OCI-LY7 (cell line): ENCODE measurements around the gene ACTN1. TPM values are rescaled to one million over a fixed set of nuclear protein-coding genes. Genes with fewer than 3 reads are reported as not detected.

ENCODE experiments used
- BruUV-seq: library from RNA; stranded (reverse); fragments of 400-500 nt; replicated peaks from 2 replicates; lab custom pipeline; 2021; lab: Mats Ljungman, UMichigan
- CTCF ChIA-PET: fragments of 300-600 bp; sonication (Branson Sonifier 250); formaldehyde crosslinking; loops from one replicate; lab custom pipeline; 2022; ENCODE audit warnings: antibody characterized with exemption; ENCODE audit not compliant: unreplicated experiment; lab: Charles Lee
- POLR2A ChIA-PET: fragments of 300-600 bp; sonication (Branson Sonifier 250); formaldehyde crosslinking; loops from one replicate; lab custom pipeline; 2022; ENCODE audit warnings: antibody characterized with exemption; lab: Charles Lee
- DNase-seq: peaks from one replicate; pipeline ENCODE4 v3.0.0-alpha.2; 2015; ENCODE audit warnings: low spot score
- H2AFZ ChIP-seq: fragments of 200-600 bp; sonication (generic), shearing (Covaris generic); 2 replicates; pipeline ENCODE4 v1.6.1; 2014; ENCODE audit warnings: mild to moderate bottlenecking, antibody characterized with exemption, low read length, moderate library complexity
- H3K27ac ChIP-seq: fragments of 200-600 bp; sonication (generic); 2 replicates; pipeline ENCODE4 v1.5.1; 2014; ENCODE audit warnings: mixed run types, low read depth, mild to moderate bottlenecking, moderate library complexity, low read length, inconsistent platforms; ENCODE audit not compliant: poor library complexity, severe bottlenecking
- H3K36me3 ChIP-seq: fragments of 200-600 bp; sonication (generic); 2 replicates; pipeline ENCODE4 v1.6.1; 2014; ENCODE audit warnings: mild to moderate bottlenecking, antibody characterized with exemption, low read length, moderate library complexity, mixed read lengths; ENCODE audit not compliant: insufficient read depth
- H3K4me1 ChIP-seq: fragments of 200-600 bp; sonication (generic); 2 replicates; pipeline ENCODE4 v1.5.1; 2014; ENCODE audit warnings: mild to moderate bottlenecking, low read length; ENCODE audit not compliant: insufficient read depth, poor library complexity, severe bottlenecking
- H3K4me2 ChIP-seq: fragments of 200-600 bp; sonication (generic); 2 replicates; pipeline ENCODE4 v1.6.1; 2014; ENCODE audit warnings: mild to moderate bottlenecking, low read length
- H3K4me3 ChIP-seq: fragments of 200-600 bp; sonication (generic); 2 replicates; pipeline ENCODE4 v1.5.1; 2014; ENCODE audit warnings: mild to moderate bottlenecking, low read depth, low read length; ENCODE audit not compliant: poor library complexity, severe bottlenecking
- H3K79me2 ChIP-seq: fragments of 200-600 bp; sonication (generic); 2 replicates; pipeline ENCODE4 v1.6.1; 2016; ENCODE audit warnings: low read depth, mild to moderate bottlenecking, low read length, moderate library complexity, mixed read lengths; ENCODE audit not compliant: insufficient read depth
- H3K9me2 ChIP-seq: fragments of 200-600 bp; sonication (generic); 2 replicates; pipeline ENCODE4 v1.6.1; 2016; ENCODE audit warnings: mild to moderate bottlenecking, low read length, mixed read lengths; ENCODE audit not compliant: insufficient read depth
- H3K9me3 ChIP-seq: fragments of 200-600 bp; sonication (generic); 2 replicates; pipeline ENCODE4 v1.6.1; 2014; ENCODE audit warnings: mild to moderate bottlenecking, mixed run types, low read length, mixed read lengths
- H4K20me1 ChIP-seq: fragments of 200-600 bp; sonication (generic); 2 replicates; pipeline ENCODE4 v1.6.1; 2014; ENCODE audit warnings: mild to moderate bottlenecking, antibody characterized with exemption, low read length, moderate library complexity, mixed read lengths; ENCODE audit not compliant: insufficient read depth
- CTCF ChIP-seq: fragments of 200-600 bp; sonication (generic); conservative IDR thresholded peaks from 2 replicates; pipeline ENCODE4 v1.5.1; 2014; ENCODE audit warnings: mild to moderate bottlenecking, antibody characterized with exemption, low read length, moderate library complexity, mixed read lengths
- EZH2phosphoT487 ChIP-seq: fragments of 200-600 bp; sonication (generic); IDR thresholded peaks from 2 replicates; pipeline ENCODE4 v1.6.1; 2018; ENCODE audit warnings: low read depth, borderline replicate concordance, mild to moderate bottlenecking, mixed run types, antibody characterized with exemption, low read length, moderate library complexity, mixed read lengths
- intact Hi-C: fragments of 100-400 bp; cut with micrococcal nuclease; formaldehyde crosslinking; loops from one replicate; pipeline ENCODE4 v1.10.0; 2022; ENCODE audit not compliant: unreplicated experiment
- total RNA-seq, 2 experiments: library from RNA; depleted of rRNA in 1 of 2; stranded (reverse); fragments of >200 nt in 1 of 2; shearing (Covaris generic) in 1 of 2; gene quantifications; 2 replicates each; pipeline ENCODE4 v1.2.3, GENCODE V29; 2014 to 2022

ACTN1 gene
- total RNA-seq, 2 experiments from 2014 or later: 0.51 to 1.8 TPM

GRCh38 chr14:68877993-68878575 lies 101.0 kb downstream of the ACTN1 start:
- peaks cover 6% of the 10 kb centered on the region; the same call in 1 of the 2 replicates for H3K79me2 ChIP-seq
- no peak for TF ChIP-seq EZH2phosphoT487
- TF ChIP-seq CTCF: no peak
- ChIA-PET POLR2A (no interaction called here), CTCF (no interaction called here)
- H3K4me2 ChIP-seq: no peak overlapping the region
- no peak for DNase-seq
- no peaks in the 10 kb centered on the region for H3K36me3 ChIP-seq
- no peak overlapping the region for H3K4me3 ChIP-seq
- peaks cover 3% of the 10 kb centered on the region for H3K4me1 ChIP-seq
- H3K9me2 ChIP-seq: no peaks in the 10 kb centered on the region
- H3K27ac ChIP-seq: no peak overlapping the region
- H4K20me1 ChIP-seq: no peaks in the 10 kb centered on the region
- no peak overlapping the region for H2AFZ ChIP-seq
- no TSS peak for BruUV-seq
- no peaks in the 10 kb centered on the region for H3K9me3 ChIP-seq
- intact Hi-C loops: no loop called here

- DNase-seq: no peak
- Histone ChIP-seq H3K4me2 (no peak overlapping the region), H3K27ac (no peak overlapping the region), H3K9me3 (no peaks in the 10 kb centered on the region), H3K9me2 (no peaks in the 10 kb centered on the region), H3K4me1 (peaks cover 3% of the 10 kb centered on the region), H2AFZ (no peak overlapping the region), H3K4me3 (no peak overlapping the region), H3K36me3 (no peaks in the 10 kb centered on the region), H4K20me1 (no peaks in the 10 kb centered on the region), H3K79me2 (peaks cover 6% of the 10 kb centered on the region; the same call in 1 of the 2 replicates)
- no TSS peak for BruUV-seq
- ChIA-PET CTCF (no interaction called here), POLR2A (no interaction called here)
- TF ChIP-seq CTCF: no peak
- intact Hi-C loops: no loop called here
These were observed 102.1 kb downstream of the ACTN1 start for GRCh38 chr14:68876976-68877375.

- H3K9me2 ChIP-seq: no peaks in the 10 kb centered on the region
- H3K4me1 ChIP-seq: peaks cover 3% of the 10 kb centered on the region
- H2AFZ ChIP-seq: peak overlapping the region; percentile 87
- no TSS peak for BruUV-seq
- intact Hi-C loops: no loop called here
- H3K4me3 ChIP-seq: peak overlapping the region; percentile 69
- POLR2A ChIA-PET: interaction anchor here (1.2 kb wide), 1 partner anchor 209 kb away, joined by 3 read pairs; no protein-coding TSS in a partner anchor
- H3K36me3 ChIP-seq: no peaks in the 10 kb centered on the region
- DNase-seq: peak; percentile 82
- H3K27ac ChIP-seq: no peak overlapping the region
- peaks cover 6% of the 10 kb centered on the region; the same call in 1 of the 2 replicates for H3K79me2 ChIP-seq
- no peak for TF ChIP-seq CTCF
- no peak for TF ChIP-seq EZH2phosphoT487
- H3K9me3 ChIP-seq: no peaks in the 10 kb centered on the region
- H4K20me1 ChIP-seq: no peaks in the 10 kb centered on the region
- CTCF ChIA-PET: no interaction called here
- peak overlapping the region; percentile 60 for H3K4me2 ChIP-seq
These were observed 104.4 kb downstream of the ACTN1 start for GRCh38 chr14:68874746-68875155.
